ENCODE results near the gene ZNF331.
A peak's percentile ranks its signal among the peaks of the same experiment; 100 is the strongest.

ZNF331 gene

DNA sequence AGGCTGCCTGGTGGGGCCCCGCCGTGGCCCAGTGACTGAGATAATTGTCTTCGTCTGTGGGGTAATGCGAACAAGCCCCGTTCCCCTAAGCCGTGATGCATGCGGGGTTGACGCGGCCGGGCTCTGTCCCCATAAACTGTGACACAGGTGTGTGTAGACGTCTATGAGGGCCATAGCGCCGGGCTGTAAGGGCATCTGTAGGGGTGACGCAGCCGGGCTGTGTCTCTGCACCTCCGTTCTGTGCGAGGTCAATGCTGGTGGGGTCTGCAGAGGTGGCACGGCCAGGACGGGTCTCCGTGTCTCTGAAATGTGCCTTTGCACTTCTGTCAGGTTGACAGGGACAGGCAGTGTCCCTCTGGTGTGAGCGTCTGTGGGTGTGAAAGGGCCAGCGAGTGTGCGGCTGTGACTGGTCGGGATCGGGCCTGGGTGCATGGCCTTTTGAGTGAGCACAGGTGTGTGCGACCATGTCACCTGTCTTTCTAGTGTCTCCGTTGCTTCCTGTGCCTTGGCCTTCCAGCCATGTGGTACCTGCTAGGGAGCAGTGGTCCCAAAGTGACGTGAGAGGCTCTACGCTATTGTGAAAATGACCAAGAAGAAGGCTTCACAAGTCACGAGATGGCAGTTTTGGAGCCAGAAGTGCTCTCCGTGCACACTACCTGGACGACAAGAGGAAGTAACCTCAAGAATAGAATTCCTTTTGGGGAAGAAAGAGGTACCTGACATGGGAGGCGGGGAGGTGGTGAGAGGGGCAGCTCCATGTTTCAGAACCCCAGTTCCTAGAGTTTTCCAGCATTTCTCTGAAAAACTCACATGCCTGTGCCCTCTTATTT lies 16.4 kb upstream of the ZNF331 start:
- no peak for DNase-seq

DNA sequence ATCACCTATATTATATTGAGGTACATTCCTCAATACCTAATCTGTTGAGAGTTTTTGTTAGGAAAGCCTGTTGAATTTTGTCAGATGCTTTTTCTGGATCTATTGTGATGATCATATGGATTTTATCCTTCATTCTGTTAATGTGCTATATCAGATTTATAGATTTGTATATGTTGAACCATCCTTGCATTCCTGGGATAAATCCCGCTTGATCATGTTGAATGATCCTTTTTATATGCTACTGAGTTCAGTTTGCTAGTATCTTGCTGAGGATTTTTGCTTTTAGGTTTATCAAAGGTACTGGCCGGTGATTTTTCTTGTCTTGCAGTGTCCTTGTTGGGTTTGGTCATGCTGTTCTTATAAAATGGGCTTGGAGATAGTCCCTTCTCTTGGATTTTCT lies 12.0 kb upstream of the ZNF331 start:
- no peak for DNase-seq

DNA sequence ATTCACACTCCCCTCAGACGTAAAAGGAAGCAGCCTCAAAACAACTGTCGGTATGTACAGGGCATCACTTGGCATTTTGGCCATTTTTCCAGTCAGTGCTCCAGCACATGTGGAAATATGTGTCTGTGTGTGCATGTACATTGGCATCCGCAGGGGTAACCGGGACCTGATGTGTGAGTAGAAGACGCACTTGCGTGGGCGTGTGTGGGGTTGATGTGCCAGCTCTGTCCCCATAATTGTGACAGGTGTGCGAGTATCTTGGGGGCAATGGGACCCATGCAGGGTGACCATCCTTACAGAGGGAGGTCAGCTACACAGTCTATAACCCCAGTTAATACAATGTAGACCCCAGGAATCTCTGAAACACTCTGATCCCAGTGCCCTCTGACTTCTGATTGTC lies 7.3 kb upstream of the ZNF331 start:
- DNase-seq, result no peak

DNA sequence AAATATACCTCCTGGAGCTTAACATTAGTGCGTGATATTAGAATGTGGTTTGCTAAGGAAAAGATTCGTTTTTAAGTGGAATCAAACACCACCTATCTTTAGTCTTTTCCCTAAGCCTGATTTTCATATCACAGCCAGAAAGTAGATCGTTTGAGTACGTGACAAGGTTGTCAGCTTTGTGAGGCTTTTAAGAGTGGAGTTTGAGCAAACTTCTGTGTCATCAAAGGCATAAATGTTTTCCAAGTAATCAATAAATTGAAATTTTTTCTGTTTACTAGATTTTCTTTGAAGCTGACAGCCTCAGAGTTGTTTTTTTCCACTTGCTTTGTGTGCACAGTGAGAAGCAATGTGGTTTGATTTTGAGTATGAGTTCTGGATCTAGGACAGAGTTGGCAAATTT lies 6.5 kb upstream of the ZNF331 start:
- no peak for DNase-seq

DNA sequence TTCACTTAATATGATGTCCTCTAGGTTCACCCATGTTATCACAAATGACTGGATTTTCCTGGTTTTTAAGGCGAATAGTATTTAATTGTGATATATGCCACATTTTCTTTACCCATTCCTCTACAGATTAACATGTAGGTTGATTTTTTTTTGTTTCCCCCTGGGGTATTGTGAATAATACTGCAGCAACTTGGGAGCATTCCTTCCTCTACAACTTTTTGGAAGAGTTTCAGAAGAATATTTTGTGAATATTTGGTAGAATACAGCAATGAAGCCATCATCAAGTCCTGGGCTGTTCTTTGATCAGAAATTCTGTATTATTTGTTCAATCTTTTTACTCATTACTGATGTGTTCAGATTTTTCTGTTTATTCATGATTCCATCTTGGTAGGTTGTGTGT lies 5.6 kb upstream of the ZNF331 start:
- no peak for DNase-seq

DNA sequence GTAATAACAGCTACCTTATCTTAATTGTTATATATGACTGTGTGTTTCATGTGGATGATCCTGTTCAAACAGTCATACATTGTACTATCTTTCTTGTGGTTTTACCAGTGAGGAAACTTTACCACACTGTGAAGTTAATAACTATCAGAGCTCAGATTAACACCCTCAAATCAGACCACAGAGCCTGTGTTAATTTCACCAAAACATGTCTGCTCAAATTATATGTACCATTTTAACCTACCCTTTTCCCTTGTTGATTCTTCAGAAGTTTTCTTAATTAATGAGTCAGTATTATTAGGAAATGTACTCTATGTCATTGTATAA lies 1.8 kb upstream of the ZNF331 start:
- no peak for DNase-seq

DNA sequence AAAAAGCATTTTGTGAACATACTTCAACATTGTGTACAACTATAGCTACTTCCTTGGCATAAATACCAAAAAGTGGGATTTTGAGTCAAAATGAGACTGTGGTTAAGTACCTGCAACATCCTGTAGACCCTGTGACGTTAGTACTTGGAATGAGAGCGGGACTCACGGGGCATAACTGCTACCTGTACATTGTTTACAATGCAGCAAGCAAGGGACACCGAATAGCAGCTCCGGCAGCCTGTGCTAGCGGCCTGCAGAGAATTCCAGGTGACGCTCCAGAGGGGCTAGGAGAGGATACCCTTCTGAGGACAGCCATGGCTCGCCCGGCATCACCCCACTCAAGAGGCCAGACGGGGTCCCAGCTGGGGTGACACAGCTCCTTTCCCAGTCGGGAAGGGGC lies 824 bp upstream of the ZNF331 start:
- DNase-seq, result no peak

DNA sequence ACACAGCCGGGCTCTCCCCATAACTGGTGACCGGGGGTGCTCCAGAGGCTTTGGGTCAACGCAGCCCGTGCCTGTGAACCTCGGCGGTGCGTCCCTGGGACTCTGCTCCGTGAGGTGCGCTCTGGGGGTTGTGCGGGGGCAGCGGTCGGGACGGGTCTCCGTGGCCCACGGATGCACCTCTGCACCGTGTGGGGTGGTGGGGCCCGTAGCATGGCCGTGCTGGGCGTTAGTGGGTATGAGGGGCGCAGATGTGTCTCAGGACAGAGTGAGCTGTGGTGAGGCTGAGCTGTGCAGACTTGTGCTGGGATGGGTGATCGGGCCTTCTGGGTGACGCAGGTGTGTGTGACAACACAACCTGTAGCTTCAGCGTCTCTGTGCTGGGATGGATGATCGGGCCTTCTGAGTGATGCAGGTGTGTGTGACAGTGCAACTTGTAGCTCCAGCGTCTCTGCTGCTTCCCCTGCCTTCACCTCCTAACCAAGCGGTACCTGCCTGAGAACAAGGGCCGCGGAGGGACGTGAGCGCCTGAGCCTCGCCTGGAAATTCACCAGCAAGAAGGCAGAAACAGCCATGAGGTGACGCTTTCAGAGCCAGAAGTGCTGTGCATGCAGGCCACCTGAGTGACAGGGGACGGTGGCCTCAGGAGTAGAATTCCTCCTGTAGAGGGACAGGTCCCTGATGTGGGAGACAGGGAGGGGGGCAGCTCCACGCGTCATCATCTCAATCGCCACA lies 599 bp downstream of the ZNF331 start:
- no peak for DNase-seq

DNA sequence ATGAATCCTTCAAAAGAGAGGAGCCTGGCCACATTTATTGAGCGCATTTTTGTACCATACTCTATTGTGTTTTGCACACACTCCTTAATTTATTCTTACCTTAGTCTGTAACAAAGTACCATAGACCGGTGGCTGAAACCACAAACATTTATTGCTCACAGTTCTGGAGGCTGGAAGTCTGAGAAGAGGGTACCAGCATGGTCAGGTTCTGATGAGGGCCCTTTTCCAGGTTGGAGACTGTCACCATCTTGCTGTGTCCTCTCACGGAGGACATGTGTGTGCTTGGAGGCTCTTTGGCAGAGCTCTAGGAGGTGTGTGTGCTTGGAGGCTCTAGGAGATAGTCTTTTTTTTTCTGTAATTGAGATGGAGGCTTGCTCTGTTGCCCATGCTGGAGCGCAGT lies 2.1 kb downstream of the ZNF331 start:
- DNase-seq, result no peak

DNA sequence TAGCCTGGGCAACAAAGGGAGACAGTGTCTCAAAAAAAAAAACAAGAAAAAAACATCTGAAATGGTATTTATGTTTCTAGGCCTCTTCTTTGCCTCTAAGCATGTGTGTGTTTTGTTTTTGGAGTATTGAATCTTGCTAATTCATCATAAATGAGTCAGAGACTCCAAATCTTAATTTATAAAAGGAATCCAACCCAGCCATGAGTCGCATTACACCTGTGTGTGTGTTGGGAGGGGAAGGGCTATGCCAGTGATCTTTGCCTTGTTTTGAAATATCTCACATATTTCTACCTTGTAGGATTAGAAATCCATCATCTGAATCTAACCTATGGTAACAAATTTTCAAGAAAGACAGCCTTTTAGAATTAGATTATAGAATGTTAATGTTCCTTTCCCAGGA lies 4.0 kb downstream of the ZNF331 start:
- DNase-seq, result no peak

DNA sequence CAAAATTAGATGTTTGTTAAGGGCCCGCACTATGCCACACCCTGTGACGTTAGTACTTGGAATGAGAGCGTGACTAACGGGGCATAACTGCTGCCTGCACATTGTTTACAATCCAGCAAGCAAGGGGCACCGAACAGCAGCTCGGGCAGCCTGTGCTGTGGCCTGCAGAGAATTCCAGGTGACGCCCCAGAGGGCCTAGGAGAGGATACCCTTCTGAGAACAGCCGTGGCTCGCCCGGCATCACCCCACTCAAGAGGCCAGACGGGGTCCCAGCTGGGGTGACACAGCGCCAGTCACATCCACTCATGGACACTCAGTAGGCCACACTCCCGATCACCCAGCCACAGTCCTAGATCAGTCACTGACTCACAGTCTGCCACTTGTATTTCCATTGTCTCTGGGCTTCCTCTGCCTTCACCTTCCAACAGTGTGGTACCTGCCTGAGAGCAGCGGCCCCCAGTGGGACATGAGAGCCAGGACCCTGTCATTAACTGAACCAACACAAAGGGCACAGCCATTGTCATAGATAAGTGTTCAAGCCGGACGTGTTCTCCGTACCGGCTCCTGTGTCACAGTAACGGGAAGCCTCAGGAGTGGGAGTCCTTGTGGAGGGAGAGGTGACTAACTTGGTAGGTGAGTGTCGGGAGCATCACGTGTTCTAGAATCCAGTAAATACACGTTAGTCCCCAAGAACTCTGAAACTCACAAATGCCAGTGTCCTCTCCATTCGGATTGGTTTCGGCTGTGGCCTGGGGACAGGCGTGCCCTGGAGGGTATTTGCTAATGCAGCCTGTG lies 7.5 kb downstream of the ZNF331 start:
- no peak for DNase-seq

DNA sequence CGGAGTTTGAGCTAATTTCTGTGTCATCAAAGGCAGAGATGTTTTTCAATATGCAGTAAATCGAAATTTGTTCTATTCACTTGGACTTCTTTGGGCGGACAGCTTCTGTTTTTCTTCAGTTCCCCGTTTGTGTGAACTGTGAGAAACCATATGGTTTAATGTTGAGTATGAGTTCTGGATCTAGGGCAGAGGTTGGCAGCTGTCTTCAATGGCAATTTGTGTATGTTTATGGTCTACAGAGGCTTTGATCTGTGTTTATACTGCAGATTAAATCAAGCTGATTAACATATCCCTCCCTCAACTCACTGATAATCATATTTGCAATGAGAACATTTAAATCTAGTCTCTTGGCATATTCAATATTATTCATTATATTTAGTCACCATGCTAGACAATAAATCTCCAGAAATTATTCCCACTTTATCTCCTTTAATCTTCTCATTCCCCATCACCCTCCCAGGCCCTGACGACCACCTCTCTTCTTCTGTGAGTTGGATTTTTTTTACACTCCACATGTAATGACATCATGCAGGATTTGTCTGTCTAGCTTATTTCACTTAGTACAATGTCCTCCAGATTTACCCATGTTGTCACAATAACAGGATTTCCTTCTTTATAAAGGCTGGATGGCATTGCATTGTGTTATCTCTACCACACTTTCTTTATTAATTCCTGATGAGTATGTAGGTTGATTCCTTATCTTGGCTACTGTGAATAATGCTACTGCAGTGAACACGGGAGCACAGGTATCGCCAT lies 9.0 kb downstream of the ZNF331 start:
- no peak for DNase-seq

DNA sequence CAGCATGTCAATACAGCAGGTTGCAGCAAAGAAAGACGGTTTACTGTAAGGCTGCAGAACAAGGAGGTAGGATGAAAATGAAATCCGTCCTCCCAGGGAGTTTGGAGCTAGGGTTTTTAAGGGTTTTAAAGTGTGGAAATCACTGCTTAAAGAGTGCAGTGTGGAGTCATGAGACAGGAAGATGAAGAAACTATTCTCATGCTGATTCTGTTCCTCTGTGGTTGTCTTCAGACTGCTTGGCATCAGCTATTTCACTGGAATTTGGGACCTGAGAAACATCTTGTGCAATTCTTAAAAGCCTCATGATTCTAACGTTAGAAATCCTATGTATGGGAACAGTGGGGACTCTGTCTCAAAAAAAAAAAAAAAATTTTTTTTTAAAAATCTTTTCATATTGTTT lies 11.4 kb downstream of the ZNF331 start:
- DNase-seq, result no peak

DNA sequence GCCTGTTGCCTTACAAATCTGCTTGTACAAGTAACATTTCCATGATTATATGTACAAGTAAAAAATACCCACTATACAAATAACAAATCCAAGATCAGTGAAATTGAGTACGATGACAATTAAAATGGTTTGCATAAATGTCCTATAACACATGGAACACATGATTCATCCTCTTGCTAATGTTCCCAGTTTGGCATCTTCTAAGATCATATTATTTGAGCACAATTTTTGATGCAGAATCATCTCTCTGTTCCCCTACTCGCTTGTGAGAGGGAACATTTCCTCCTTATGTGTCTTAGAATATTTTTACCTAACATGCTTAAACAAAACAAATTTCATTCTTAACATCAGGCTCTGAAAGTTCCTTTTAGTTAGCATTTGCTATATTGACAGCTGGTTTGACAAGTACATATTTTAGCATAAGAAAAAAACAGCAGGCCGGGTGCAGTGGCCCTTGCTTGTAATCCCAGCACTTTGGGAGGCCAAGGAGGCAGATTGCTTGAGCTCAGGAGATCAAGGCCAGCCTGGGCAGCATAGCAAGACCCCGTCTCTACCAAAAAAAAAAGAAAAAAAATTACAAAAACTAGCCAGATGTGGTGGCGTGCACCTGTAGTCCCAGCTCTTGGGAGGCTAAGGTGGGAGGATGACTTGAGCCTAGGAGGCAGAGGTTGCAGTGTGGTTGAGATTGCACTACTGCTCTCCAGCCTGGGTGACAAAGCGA lies 14.2 kb downstream of the ZNF331 start:
- DNase-seq, result no peak

DNA sequence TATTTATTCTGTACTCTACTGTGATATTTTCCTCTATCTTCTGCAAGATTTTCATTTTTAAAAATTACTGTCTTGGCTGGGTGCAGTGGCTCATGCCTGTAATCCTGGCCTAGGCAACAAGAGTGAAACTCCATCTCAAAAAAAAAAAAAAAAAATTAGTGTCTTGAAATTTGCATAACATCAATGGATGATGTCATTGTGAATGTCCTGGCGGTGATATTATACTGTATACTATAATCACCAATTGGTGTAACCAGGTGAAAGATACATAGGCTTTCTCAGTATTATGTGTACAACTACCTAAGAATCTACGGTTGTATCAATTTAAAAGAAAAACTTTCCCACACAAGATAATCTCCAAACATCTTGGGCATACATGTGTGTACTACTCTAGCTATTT lies 15.2 kb downstream of the ZNF331 start:
- DNase-seq, result no peak

DNA sequence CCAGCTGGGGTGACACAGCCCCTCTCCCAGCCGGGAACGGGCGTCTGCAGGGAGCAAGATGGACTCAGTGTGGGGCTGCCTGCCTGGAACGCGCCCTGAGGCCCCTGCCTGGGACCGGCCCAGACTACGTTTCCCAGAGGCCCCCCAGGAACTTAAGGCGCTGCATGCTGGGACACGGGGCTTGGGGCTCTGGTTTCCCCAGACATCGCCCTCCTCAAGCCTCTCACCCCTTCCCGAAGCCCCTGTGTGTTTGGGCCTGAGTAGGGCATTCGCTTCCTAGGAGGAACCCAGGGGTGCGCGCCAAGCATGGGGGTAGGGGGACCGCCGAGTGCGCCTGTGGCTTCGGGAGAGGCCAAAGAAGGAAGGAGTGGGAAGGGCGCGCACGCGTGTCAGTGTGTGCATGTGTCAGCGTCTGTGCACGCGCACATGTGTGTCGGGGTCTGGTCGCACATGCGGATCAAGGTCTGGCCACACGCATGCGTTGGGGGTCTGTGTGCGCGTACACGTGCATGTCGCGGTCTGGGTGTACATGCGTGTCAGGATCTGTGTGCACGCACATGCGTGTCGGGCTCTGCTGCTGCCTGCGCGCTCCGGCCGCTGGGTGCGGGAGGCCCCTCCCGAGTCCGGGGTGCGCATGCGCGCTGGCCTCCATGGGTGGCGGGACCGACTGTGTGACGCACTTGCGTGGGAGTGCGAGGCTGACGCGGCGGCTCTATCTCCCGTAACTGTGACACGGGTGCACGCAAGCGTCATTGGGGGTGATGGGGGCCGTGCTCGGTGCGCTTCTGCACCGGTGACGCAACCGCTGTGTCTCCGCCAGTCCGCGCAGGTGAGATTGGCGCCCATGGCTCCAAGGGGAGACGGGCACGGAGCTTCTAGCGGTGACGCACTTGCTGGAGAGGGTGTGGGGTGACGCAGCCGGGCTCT lies 16.2 kb downstream of the ZNF331 start:
- peak; percentile 92 for DNase-seq

DNA sequence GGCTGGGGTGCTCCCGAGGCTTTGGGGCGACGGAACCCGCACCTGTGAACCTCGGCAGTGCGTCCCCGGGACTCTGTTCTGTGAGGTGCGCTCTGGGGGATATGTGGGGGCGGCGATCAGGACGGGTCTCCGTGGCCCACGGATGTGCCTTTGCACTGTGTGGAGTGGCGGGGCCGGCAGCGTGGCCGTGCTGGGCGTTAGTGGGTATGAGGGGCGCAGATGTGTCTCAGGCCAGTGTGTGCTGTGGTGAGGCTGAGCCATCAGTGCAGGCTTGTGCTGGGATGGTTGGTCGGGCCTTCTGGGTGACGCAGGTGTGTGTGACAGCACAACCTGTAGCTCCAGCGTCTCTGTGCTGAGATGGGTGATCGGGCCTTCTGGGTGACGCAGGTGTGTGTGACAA lies 16.9 kb downstream of the ZNF331 start:
- DNase-seq, result no peak

DNA sequence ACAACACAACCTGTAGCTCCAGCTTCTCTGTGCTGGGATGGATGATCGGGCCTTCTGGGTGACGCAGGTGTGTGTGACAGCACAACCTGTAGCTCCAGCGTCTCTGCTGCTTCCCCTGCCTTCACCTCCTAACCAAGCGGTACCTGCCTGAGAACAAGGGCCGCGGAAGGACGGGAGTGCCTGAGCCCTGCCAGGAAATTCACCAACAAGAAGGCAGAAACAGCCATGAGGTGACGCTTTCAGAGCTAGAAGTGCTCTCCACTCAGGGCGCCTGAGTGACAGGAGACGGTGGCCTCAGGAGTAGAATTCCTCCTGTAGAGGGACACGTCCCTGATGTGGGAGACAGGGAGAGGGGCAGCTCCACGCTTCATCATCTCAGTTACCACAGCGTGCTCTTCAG lies 17.4 kb downstream of the ZNF331 start:
- DNase-seq, result no peak

DNA sequence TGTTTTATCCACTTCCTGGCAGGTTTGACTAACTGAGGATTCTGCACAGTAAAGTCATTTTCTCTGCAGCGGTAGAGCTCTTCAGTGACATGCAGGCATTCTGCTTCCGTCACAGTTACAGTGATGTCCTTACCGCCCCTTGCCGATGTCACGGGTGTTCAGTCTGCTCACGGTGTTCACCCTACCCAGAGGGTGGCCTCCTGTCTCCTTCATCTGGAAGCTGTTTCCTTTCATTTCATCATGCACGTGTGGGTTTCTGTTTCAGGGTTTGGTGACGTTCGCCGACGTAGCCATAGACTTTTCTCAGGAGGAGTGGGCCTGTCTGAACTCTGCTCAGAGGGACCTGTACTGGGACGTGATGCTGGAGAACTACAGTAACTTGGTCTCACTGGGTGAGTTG lies 33.4 kb downstream of the ZNF331 start:
- DNase-seq, result no peak

DNA sequence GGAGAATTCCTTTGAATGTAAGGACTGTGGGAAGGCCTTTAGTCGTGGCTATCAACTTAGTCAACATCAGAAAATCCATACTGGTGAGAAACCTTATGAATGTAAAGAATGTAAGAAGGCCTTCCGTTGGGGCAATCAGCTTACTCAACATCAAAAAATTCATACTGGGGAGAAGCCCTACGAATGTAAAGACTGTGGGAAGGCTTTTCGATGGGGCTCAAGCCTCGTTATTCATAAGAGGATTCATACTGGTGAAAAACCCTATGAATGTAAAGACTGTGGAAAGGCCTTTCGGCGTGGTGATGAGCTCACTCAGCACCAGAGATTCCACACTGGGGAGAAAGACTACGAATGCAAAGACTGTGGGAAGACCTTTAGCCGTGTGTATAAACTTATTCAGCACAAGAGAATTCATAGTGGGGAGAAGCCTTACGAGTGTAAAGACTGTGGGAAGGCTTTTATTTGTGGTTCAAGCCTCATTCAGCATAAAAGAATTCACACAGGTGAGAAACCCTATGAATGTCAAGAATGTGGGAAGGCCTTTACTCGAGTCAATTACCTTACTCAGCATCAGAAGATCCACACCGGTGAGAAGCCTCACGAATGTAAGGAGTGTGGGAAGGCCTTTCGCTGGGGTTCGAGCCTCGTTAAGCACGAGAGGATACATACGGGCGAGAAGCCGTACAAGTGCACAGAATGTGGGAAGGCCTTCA lies 39.2 kb downstream of the ZNF331 start:
- no peak for DNase-seq

DNA sequence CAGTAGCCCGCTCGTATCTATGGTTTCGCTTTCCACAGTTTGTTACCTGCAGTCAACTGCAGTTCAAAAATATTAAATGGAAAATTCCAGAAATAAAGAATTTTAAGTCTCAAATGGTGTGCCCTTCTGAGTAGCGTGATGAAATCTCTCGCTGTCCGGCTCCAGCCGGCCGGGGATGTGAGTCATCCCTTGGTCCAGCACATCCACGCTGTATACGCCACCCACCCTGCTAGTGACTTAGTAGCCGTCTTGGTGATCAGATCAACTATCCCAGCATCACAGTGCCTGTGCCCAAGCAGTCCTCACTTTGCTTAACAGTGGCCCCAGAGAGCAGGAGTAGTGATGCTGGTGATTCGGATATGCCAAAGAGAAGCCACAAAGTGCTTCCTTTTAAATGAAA lies 40.0 kb downstream of the ZNF331 start:
- no peak for DNase-seq
